Heart left ventricle (tissue), 16 donors: ENCODE measurements around the gene DCAKD. TPM values are rescaled to one million over a fixed set of nuclear protein-coding genes. Genes with fewer than 3 reads are reported as not detected.
A peak's percentile ranks its signal among the peaks of the same experiment; 100 is the strongest.

ENCODE experiments used
- ATAC-seq, 4 donors: fragments of 200-7000 bp; cut with Tn5 transposase; one replicate each; pipeline ENCODE4 v1.9.1; 2020 to 2022; ENCODE audit warnings: moderate library complexity in 4 of 4, mild to moderate bottlenecking in 3 of 4, moderate number of reproducible peaks in 1 of 4
- DNase-seq, 5 donors: peaks; one replicate each; pipeline ENCODE4 v3.0.0-alpha.2; 2020
- H3K27ac ChIP-seq, 12 donors: fragments of 200-600 bp; sonication (generic) in 4 of 12; one replicate each; pipeline versions ENCODE4 v1.5.0 to v1.8.0; 2016 to 2022; ENCODE audit warnings: mild to moderate bottlenecking in 2 of 12
- H3K27me3 ChIP-seq, 9 donors: fragments of 200-600 bp; sonication (generic) in 2 of 9; one replicate each; pipeline versions ENCODE4 v1.5.1 to v1.8.0; 2016 to 2022; ENCODE audit warnings: mild to moderate bottlenecking in 3 of 9
- H3K36me3 ChIP-seq, 9 donors: fragments of 200-600 bp; sonication (generic) in 2 of 9; one replicate each; pipeline versions ENCODE4 v1.5.0 to v1.8.0; 2018 to 2022; ENCODE audit warnings: mild to moderate bottlenecking in 2 of 9
- H3K4me1 ChIP-seq, 12 donors: fragments of 200-600 bp; sonication (generic) in 4 of 12; one replicate each; pipeline versions ENCODE4 v1.5.0 to v1.8.0; 2016 to 2022; ENCODE audit warnings: mild to moderate bottlenecking in 3 of 12
- H3K4me3 ChIP-seq, 12 donors: fragments of 200-600 bp; sonication (generic) in 4 of 12; one replicate each; pipeline versions ENCODE4 v1.5.0 to v1.8.0; 2017 to 2022; ENCODE audit warnings: mild to moderate bottlenecking in 9 of 12, moderate library complexity in 4 of 12
- H3K9me3 ChIP-seq, 12 donors: fragments of 200-600 bp; sonication (generic) in 4 of 12; one replicate each; pipeline versions ENCODE4 v1.5.0 to v1.8.0; 2016 to 2022; ENCODE audit warnings: mild to moderate bottlenecking in 1 of 12
- CTCF ChIP-seq, 12 donors: fragments of 200-600 bp; sonication (generic) in 4 of 12; IDR thresholded peaks; one replicate each; pipeline versions ENCODE4 v1.5.0 to v1.8.0; 2018 to 2022; ENCODE audit warnings: antibody characterized with exemption in 12 of 12, mild to moderate bottlenecking in 5 of 12
- POLR2A ChIP-seq, 2 donors: fragments of 450-650 bp; IDR thresholded peaks; one replicate each; pipeline ENCODE4 v1.6.1; 2017; ENCODE audit warnings: antibody characterized with exemption in 2 of 2, mild to moderate bottlenecking in 2 of 2, moderate library complexity in 2 of 2
- WGBS, 4 donors: extraction: QIAGEN DNeasy Blood & Tissue Kit in 2 of 4; methylation state at CpG; one replicate each; pipeline versions ENCODE4 v1.1.5 to v1.1.7; 2013 to 2018; 5-methylcytosine and 5-hydroxymethylcytosine counted together
- intact Hi-C, 10 donors: fragments of 100-400 bp; cut with DNase I; formaldehyde crosslinking; loops; one replicate each; pipeline versions ENCODE4 v1.11.1 to v1.14.2; 2022
- polyA plus RNA-seq, 2 donors: library from polyadenylated mRNA; stranded (reverse); fragments of 200-250 nt; gene quantifications; one replicate each; pipeline ENCODE4 v1.2.3, GENCODE V29; 2013
- total RNA-seq, 9 donors: library from RNA; depleted of rRNA in 2 of 9; stranded (reverse); fragments of >200 nt in 2 of 9; fragmentation: NEBNext Ultra II Directional in 3 of 9; extraction: Animal tissue kit (Norgen Biotek cat#: 25700) in 3 of 9; gene quantifications; one replicate each; pipeline versions ENCODE4 v1.1.0 to v1.2.4, GENCODE V29; 2016 to 2023
- donor health status: ischemic (EF 13 %, LVEDD 7.1; RV severe dilation, severe dysfunction).
- donor health status: healthy with polysubstance abuse.
- donor health status: DM: no; HTN: yes; CAD: no.
- donor health status: DM: no; HTN: no; CAD: no.
- donor health status: ischemic (EF 25% LVEDD 6.9; RV normal size, moderate dysfunction).
- donor health status: ischemic (EF 25% LVEDD 5.7; RV mildly dilated, moderate dysfunction).
- donor health status: healthy.
- donor health status: DM: yes; HTN: yes; CAD: no.
- donor health status: ischemic (EF 35%, LVEDD 5.7; RV mildly dilated, moderate dysfunction).
- donor health status: nonischemic (EF 11% LVEDD 7.7; RV severe dilation, severe dysfunction).
- donor health status: DM: yes; HTN: yes; CAD: no.
- donor health status: PGD.
- donor health status: ischemic (EF 29% LVEDD 5.4; RV normal size, mild dysfunction).
- donor health status: nonischemic (EF 23%, LVEDD 6.1; RV moderate dilation, normal function).

DCAKD gene
- total and polyA plus RNA-seq, 11 donors: 15.3 to 60.9 (median 32.4) TPM

- H3K36me3 ChIP-seq: no peaks in the 10 kb centered on the region
- peaks cover 0 to 31% (median 0%) of the 10 kb centered on the region in 9 donors for H3K27me3 ChIP-seq
- DNase-seq (no peak), ATAC-seq (no peak)
- H3K9me3 ChIP-seq: no peaks in the 10 kb centered on the region
- no peak overlapping the region for H3K4me3 ChIP-seq
- no peak overlapping the region for H3K27ac ChIP-seq
- H3K4me1 ChIP-seq: peaks cover 0 to 7% (median 0%) of the 10 kb centered on the region in 12 donors
- WGBS, 4 donors: 88 to 91% (median 89%) methylated on average over 17 of the region's 17 CpGs
- intact Hi-C loops: no loop called here
- TF ChIP-seq CTCF (IDR thresholded peaks at IDR 0.05): no peak
- TF ChIP-seq POLR2A (IDR thresholded peaks at IDR 0.05): no peak
These were observed 61.8 kb downstream of the DCAKD start for GRCh38 chr17:44989552-44990138.

GRCh38 chr17:44988044-44988942, 63.1 kb downstream of the DCAKD start:
- no peak for TF ChIP-seq POLR2A (IDR thresholded peaks at IDR 0.05)
- no peak for TF ChIP-seq CTCF (IDR thresholded peaks at IDR 0.05)
- ATAC-seq: no peak
- Histone ChIP-seq H3K4me3 (no peak overlapping the region), H3K9me3 (no peaks in the 10 kb centered on the region), H3K36me3 (no peaks in the 10 kb centered on the region), H3K4me1 (peaks cover 0 to 9% (median under 1%) of the 10 kb centered on the region in 12 donors), H3K27ac (no peak overlapping the region), H3K27me3 (peaks cover 0 to 31% (median 0%) of the 10 kb centered on the region in 9 donors)
- 63 to 71% (median 68%) methylated on average over 22 to 34 of the region's 34 CpGs for whole genome bisulfite sequencing, 4 donors
- intact Hi-C loops: no loop called here
- DNase-seq: no peak

- no peaks in the 10 kb centered on the region for H3K36me3 ChIP-seq
- intact Hi-C loops: loop anchor here in 4 of 10 donors (2.0 to 5.0 kb wide), 3 partner anchors 34 to 61 kb away; no protein-coding TSS in a partner anchor
- WGBS, 4 donors: 38 to 51% (median 49%) methylated on average over 4 of the region's 4 CpGs
- peak overlapping the region in 8 of 12 donors; percentile 4 to 70 (median 43) for H3K27ac ChIP-seq
- H3K4me1 ChIP-seq: peaks cover 0 to 40% (median 13%) of the 10 kb centered on the region in 12 donors
- H3K9me3 ChIP-seq: no peaks in the 10 kb centered on the region
- TF ChIP-seq POLR2A (IDR thresholded peaks at IDR 0.05) (no peak), CTCF (IDR thresholded peaks at IDR 0.05) (no peak)
- DNase-seq: peak; percentile 70 to 82 (median 72)
- peak; percentile 65 to 85 (median 84) for ATAC-seq
- H3K27me3 ChIP-seq: peaks cover 0 to 33% (median 0%) of the 10 kb centered on the region in 9 donors
- H3K4me3 ChIP-seq: no peak overlapping the region
These were observed 67.9 kb downstream of the DCAKD start for GRCh38 chr17:44983563-44983962.
